DMS53 treated with DMSO at 0.1 percent for 48 hours (cell line): ENCODE measurements around the gene PAM16.
A peak's percentile ranks its signal among the peaks of the same experiment; 100 is the strongest.

Experiments used
- DNase-seq: peaks from one replicate; lab custom pipeline; 2025; ENCODE audit not compliant: unreplicated experiment; lab: John Stamatoyannopoulos, UW

The PAM16 gene

DNA sequence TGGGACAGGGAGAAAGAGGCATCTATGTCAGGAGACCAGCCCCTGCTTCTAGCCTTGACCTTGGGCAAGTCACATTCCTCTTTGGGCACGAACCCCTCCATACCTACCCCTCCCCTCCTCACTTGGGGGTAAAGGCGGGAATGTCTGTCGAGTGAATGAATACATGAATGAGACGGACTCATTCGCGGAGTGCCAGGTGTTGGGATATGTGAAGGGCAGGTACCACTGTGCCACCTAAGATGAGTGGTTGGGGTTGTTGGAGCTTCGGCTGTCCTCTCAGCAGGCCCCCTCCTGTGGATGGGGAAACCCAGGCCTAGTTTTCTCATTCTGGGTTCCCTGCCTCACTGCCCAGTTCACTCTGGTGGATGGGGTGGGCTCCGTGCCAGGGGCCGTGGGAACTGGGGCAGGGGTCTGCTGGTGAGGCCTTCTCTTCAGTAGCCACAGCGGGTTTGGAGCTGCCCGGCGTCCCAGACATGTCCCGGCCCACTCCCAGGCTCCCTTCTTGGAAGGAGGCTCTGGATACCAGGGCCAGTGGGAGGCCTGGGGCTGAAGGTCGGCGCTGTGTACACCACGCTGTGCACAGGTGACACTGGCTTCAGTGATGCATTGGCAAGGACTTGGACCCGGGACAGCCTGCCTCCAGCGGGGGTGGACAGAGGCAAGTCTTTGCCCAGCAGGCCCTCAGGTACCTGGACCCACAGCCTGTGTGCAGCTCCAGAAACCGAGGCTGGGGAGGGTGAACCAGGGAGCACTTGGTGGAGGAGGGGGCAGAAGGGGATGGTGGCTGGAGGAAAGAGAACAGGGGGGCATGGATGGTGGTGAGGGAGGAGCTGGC lies 29.6 kb downstream of the PAM16 start:
- no peak for DNase-seq

DNA sequence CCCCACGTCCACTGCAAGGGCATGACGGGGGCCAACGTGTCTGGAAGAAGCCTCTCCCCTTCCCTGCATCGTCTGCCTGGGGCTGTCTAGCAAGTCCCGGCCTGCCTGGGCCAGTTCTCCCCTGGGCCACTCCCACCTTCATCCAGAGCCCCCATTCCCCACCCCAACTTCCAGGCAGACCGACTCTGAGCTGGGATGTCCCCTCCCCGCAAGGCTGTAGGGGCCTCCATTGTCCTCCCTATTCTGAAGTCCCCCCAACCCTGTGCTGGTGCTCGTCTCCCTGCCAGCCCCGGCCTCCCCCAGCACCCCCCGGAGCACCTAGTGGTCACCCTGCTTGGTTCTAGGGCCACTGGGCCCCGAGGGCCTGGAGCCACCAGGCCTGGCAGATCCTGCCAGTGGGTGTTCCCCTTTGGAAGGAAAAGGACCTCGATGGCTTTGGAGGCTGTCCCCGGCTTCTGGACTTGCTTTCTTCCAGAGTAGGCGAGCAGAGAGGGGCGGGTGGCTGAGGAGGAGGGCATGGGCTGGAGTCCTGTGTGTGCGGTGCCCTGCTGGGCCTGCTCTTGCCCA lies 30.5 kb downstream of the PAM16 start:
- no peak for DNase-seq

GRCh38 chr16:4319454-4320421 lies 31.4 kb downstream of the PAM16 start:
- no peak for DNase-seq

DNA sequence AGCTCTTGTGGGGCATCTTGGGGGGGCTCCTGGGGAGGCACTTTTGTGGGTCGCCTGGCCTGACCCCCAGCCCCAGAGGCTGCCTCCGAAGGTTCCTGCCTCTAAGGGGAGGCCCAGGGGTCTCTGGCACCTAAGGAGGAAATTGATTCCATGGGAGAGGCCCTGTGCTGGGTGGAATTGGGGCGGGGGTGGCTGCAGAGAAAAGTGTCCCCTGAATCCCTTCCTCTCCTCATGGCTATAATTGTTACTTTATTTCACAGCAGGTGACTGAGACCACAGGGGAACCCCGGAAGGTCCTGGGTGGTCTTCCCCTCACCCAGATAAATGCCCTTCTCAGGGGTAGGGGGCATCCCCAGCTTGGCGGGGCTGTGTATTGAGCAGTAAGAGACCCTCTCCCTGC lies 32.2 kb downstream of the PAM16 start:
- no peak for DNase-seq

- DNase-seq: no peak
Observed at GRCh38 chr16:4318451-4318910, 32.6 kb downstream of the PAM16 start.

DNA sequence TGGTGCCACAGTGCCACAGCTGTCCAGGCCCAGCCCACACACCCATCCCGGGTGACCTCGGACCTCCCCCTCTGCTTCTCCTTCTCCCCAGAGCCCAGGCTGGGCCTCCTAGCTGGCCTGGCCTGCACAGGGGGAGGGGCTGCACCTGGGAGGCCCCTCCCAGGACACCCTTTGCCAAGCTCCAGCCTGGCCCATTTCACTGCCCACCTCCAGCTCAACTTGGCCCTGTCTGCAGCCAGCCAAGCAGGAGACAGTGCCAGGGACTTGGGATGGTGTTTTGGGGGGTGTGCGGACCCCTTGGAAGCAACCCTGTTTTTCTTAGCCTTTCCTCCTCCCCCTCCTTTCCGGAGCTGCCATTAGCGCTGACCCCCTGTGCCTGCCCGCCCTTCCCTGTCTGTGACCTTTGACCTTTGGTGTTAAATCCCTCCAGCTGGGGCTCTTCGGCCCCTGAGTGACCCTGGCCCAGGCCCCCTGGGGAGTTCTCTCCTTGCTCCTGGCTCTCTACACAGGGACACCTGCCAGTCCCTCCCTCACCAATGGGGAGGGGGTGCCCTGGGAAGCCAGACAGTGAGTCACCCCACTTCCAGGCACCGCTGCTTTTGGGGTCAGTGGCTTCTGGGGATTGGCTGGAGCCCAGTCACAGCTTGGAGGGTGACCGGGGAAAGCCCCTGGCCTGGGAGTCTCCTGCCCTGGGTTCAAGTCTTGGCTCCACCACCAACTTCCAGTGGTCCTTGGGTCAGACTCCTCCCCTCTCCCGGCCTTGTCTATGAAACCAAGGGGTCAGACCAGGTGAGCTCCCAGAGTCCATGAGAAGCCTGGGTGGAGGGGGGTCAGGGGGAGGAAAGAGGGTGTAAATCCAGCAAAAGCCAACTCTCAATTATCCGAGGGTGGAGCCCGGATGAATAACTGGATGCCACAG lies 33.3 kb downstream of the PAM16 start:
- no peak for DNase-seq

GRCh38 chr16:4316864-4317531 lies 34.1 kb downstream of the PAM16 start:
- DNase-seq: no peak

DNA sequence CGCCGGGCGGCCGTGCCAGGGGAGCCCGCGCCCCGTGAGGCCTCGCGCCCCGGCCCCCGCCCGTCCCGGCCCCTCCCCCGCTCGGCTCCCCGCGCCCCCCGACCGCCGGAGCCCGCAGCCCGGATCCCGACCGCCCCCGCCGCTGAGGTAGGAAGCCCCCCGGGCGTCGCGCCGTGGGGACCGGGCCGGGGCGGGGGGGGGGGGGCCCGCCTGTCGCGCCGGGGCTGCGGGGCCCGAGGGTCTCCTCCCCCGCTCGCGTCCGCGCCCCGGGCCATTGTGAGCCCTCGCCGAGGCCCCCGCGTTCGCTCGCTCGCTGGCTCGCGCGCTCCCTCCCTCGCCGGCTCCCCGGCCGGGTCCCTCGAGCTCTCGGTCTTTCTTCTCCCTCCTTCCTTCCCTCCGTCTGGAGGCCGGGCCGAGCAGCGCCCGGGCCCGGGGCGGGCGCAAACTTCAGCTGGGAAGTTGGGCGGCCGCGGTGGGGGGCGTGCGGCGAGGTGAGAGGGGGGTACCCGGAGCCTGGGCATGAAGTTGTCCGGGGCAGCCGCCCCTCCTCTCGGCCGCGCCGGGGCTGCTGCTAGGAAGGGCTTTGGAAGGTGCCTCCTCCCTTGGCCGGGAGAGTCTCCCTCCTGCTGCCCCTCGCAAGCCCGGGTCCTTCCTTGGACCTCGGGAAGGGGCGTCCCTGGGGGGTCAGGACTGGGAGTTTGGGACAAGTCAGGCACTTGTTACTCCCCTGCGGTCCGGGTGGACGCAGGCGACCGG lies 34.8 kb downstream of the PAM16 start:
- DNase-seq: no peak

DNA sequence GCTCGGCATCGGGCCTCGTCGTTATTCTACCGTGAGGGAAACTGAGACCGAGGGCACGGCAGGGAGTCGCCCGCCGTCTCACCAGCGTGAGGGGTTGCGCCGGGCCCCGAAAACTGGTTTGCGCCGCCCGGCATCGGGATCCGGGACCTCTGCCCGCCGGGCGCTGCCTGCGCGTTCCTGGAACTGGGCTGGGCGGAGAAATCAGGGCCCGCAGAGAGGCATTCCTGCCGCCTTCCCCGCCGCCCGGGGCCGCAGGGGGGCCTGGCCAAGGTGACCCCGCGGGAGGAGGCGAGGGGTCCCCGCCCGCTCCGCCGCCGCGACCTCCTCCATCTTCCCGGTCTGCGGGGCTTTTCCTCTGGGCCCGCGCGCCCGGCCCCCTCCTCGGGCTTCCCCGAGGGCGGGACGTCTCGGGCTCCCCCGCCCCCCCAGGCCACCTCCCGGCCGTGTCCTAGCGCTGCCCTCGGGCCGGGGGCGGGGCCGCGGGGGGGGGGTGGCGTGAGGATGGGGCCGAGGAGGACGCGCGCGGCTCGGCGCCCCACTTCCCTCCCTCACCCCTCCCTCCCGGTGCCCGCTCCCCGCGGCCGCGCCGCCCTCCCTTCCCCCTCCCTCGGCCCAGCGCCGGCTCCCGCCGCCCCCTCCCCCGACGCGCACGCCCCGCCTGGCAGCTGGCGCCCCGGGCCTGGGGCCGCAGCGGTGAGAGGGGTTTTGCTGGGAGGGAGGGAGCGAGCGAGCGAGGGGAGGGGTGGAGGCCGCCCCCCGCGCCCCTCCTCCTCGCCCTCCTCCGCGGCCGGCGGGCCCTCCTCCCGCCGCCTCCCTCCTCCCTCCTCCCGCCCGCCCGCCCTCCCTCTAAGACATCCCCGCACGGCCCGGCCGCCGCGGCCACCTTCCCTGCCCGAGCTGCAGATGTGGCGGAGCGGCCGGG lies 35.7 kb downstream of the PAM16 start, which contains the start of gene GLIS2:
Gene GLIS2 (plus strand): TSS at position 882 of the 922 bp plus-strand sequence. CDS start 16,214 bp downstream, outside the sequence.
- DNase-seq: peak; percentile 55

DNA sequence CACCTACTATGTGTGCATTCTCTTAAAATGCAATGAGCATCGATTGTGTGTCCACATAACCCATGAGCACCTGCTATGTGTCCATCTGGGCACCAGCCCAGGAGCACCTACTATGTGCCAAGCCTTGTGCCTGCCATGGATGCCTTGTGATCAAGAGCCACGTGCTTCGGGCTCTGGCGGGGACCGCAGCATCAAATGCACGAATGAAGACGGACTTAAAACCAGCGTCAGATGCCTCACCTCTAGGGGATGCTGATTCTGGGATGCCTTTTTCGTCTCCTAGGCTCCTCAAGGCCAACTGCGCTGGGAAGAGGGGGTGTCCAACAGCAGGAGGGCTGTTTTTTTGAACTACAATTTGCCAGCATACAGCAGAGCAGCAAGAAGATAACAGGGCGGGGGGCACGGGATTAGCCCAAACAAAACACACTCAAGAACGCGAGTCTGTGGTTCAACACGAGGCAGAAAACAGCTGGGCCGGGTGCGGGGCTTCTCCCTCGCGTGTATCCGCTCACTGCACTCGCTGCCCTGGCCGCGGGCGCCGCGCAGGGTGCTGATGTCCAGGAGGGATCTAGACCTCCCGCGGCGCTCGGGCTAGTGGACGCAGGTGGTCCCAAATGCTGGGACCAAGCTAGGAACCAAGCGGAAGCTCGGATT lies 36.5 kb downstream of the PAM16 start:
- peak; percentile 36 for DNase-seq

DNA sequence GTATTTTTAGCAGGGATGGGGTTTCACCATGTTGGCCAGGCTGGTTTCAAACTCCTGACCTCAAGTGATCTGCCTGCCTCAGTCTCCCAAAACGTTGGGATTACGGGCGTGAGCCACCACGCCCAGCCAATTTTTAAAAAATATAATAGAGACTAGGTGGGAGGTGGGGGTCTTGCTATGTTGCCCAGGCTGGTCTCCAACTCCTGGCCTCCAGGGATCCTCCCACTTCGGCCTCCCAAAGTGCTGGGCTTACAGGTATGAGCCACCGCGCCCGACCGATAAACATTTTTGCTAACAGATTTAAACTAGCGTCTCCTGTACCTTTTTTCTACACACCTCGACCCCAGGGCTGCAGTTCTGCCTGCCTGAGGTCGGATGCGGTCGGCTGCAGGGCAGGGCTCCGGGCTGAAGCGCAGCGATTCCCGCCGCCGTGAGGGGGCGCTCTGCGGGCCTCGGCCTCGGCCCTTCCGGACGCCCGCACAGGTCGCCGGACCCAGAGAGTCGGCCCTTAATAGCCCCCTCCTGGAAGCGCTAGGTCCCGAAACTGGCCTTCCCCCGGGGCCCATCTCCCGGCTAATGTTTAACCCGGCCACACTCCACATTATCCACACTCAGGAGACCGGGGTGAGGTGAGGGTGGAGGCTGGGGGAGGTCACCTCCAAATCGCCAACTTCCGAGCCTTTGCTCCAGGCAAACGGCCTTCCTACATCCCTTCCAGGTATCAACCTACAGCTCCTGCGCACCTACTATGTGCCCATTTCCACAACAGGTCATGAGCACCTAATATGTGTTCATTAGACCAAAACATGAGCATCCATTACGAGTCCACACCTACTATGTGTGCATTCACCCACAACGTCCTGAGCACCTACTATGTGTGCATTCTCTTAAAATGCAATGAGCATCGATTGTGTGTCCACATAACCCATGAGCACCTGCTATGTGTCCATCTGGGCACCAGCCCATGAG lies 37.3 kb downstream of the PAM16 start:
- peak; percentile 87 for DNase-seq

DNA sequence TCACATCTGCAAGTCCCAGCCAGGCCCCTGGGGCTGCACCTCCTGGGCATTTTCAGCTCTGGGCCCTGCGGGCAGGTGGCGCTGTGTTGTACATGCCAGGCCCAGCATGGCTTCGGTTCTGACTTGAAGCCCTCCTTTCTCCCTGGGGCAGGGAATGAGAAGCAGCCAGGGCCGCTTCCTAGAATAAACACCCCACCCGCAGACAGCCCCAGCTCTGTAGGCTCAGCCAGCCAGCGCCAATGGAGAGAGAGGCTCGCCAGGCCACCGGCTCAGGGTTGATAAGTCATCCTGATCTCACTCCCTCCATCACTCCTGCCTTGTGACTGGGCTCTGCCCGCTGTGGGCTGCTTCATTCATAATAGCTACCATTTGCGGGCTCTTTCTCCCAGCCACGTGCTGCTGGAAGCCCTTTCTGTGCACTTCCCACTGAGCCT lies 41.3 kb downstream of the PAM16 start:
- DNase-seq: peak; percentile 21

DNA sequence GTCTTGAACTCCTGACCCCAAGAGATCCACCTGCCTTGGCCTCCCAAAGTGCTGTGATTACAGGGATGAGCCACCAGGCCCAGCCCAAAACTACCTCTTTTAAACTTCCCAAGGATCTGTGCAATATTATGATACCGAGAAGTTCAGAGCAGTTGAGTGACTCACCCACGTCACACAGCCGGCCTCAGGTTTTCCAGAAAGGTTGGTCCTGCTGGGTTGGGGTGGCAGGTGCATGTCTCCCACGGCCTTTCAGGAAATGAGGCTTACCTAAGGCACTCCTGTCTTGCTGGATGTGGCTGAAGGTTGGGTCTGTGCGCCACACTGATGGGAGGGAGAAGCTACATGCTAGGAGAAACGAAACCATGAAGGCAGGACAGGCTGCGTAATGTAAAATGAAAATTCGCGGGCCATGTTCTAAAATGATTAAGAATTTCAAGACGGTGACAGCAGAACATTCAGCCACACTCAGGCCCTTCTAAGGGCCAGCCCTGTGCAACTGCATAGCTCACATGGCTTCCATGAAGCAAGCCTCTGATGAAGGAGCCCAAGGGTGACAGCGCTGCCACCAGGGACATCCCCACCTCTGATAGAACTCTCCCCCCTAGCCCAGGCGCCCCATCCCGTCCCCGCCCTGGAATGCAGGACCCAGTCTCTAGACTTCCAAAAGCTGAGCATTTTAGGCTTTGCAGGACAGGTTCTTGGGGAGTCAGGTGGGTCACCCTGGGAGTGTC lies 41.9 kb downstream of the PAM16 start:
- no peak for DNase-seq

DNA sequence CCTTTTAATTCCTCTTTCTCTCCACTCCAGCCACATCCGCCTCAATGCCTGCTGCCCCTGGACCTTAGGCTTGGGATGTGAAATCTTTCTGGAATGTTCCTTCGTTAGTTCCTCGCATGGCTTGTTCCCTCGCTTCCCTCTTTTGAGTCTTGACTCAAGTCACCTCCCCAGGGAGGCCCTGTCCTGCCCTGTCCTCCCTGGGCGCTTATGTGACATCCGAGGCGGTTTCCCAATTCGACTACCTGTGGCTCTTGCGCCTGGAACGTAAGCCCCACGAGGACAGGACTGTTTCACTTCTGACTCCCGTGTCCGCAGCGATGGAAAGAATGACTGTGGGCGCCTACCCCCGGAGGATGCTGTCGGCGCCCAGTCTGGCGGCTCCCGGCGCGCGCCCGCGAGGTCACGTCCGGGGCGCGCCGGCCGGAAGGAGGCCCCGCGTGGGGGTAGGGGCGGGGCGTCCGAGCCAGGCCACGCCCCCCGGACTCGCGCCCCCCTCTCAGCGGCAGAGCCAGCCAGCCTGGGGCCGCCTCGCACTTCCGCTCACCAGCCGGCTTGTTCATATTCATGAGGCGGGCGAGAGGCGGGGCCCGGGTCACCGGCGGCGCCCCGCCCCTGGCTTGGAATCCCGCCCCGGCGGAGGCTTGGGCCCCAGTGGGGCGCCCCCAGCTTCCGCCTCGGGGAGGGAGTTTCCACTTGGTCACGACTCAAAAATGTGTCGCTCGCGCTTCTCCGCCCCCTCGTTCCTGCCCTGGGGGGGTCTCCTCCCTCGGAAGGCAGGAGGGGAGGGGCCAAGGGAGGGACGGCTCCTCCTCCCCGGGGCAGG lies 43.7 kb downstream of the PAM16 start:
- peak; percentile 69 for DNase-seq
